ENCODE results near the gene ABTB1. TPM values are rescaled to one million over a fixed set of nuclear protein-coding genes. Genes with fewer than 3 reads are reported as not detected.

ABTB1 gene
- total RNA-seq, 1 donor from 2014 or later: 11.8 TPM

- H3K36me3 Mint-ChIP-seq (ENCODE audit: low read depth, unreplicated experiment): peaks cover 14% of the 10 kb centered on the region
- H3K27me3 ChIP-seq (ENCODE audit: insufficient read depth, low read length): no peaks in the 10 kb centered on the region
These were observed 976 bp upstream of the ABTB1 start for GRCh38 chr3:127671523-127672428.

GRCh38 chr3:127673191-127674100, 694 bp downstream of the ABTB1 start:
- no peak for FAIRE-seq
- peaks cover 18% of the 10 kb centered on the region for H3K36me3 Mint-ChIP-seq (ENCODE audit: low read depth, unreplicated experiment)

More at GRCh38 chr3:127671523-127672428, 976 bp upstream of the ABTB1 start:
- H3K36me3 ChIP-seq (ENCODE audit: insufficient read depth, low read length): no peaks in the 10 kb centered on the region
- H3K4me3 Mint-ChIP-seq (ENCODE audit: unreplicated experiment): peak overlapping the region; percentile 87
- no peaks in the 10 kb centered on the region for H3K9me3 Mint-ChIP-seq (ENCODE audit: unreplicated experiment)
- H4K20me1 ChIP-seq (ENCODE audit: insufficient read depth, low read length): no peaks in the 10 kb centered on the region
- no peak overlapping the region for H3K27ac Mint-ChIP-seq (ENCODE audit: unreplicated experiment)
- peaks cover 11% of the 10 kb centered on the region for H3K4me1 ChIP-seq (ENCODE audit: insufficient read depth, low read length)
- no peaks in the 10 kb centered on the region for H3K9me3 ChIP-seq (ENCODE audit: insufficient read depth, low read depth, low read length)
- no peaks in the 10 kb centered on the region for H3K79me2 ChIP-seq (ENCODE audit: insufficient read depth, low read length)
- peaks cover 16% of the 10 kb centered on the region for H3K27me3 Mint-ChIP-seq (ENCODE audit: low read depth, unreplicated experiment)
- H3K4me3 ChIP-seq (ENCODE audit: insufficient read depth, low read depth, low read length): peak overlapping the region; percentile 67
- peak overlapping the region; percentile 92 for H3K9ac ChIP-seq (ENCODE audit: low read length)
- H3K4me1 Mint-ChIP-seq (ENCODE audit: low read depth, unreplicated experiment): peaks cover 2% of the 10 kb centered on the region
- no peak for FAIRE-seq
- peak overlapping the region; percentile 78 for H2AFZ ChIP-seq (ENCODE audit: low read depth, low read length)
- no peak for DNase-seq (ENCODE audit: low read depth)
- peak overlapping the region; percentile 88 for H3K27ac ChIP-seq (ENCODE audit: low read depth, low read length)
- peak overlapping the region; percentile 91 for H3K4me2 ChIP-seq (ENCODE audit: low read length)
- TF ChIP-seq, protein P1, sequence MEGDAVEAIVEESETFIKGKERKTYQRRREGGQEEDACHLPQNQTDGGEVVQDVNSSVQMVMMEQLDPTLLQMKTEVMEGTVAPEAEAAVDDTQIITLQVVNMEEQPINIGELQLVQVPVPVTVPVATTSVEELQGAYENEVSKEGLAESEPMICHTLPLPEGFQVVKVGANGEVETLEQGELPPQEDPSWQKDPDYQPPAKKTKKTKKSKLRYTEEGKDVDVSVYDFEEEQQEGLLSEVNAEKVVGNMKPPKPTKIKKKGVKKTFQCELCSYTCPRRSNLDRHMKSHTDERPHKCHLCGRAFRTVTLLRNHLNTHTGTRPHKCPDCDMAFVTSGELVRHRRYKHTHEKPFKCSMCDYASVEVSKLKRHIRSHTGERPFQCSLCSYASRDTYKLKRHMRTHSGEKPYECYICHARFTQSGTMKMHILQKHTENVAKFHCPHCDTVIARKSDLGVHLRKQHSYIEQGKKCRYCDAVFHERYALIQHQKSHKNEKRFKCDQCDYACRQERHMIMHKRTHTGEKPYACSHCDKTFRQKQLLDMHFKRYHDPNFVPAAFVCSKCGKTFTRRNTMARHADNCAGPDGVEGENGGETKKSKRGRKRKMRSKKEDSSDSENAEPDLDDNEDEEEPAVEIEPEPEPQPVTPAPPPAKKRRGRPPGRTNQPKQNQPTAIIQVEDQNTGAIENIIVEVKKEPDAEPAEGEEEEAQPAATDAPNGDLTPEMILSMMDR (IDR thresholded peaks at IDR 0.05; ENCODE audit: insufficient read depth, low read depth, low read length): no peak
- TF ChIP-seq EZH2 (IDR thresholded peaks at IDR 0.05; ENCODE audit: insufficient read depth, low read length): no peak

More at GRCh38 chr3:127673191-127674100, 694 bp downstream of the ABTB1 start:
- no peaks in the 10 kb centered on the region for H3K27me3 ChIP-seq (ENCODE audit: insufficient read depth, low read length)
- peak overlapping the region; percentile 87 for H3K4me2 ChIP-seq (ENCODE audit: low read length)
- no peaks in the 10 kb centered on the region for H3K36me3 ChIP-seq (ENCODE audit: insufficient read depth, low read length)
- peak overlapping the region; percentile 39 for H3K27ac ChIP-seq (ENCODE audit: low read depth, low read length)
- peaks cover 11% of the 10 kb centered on the region for H3K27me3 Mint-ChIP-seq (ENCODE audit: low read depth, unreplicated experiment)
- H3K79me2 ChIP-seq (ENCODE audit: insufficient read depth, low read length): no peaks in the 10 kb centered on the region
- peak overlapping the region; percentile 76 for H3K4me3 ChIP-seq (ENCODE audit: insufficient read depth, low read depth, low read length)
- no peaks in the 10 kb centered on the region for H3K4me1 Mint-ChIP-seq (ENCODE audit: low read depth, unreplicated experiment)
- H3K4me3 Mint-ChIP-seq (ENCODE audit: unreplicated experiment): peak overlapping the region; percentile 86
- TF ChIP-seq EZH2 (IDR thresholded peaks at IDR 0.05; ENCODE audit: insufficient read depth, low read length): no peak
- TF ChIP-seq, protein P1 (IDR thresholded peaks at IDR 0.05; ENCODE audit: insufficient read depth, low read depth, low read length): no peak
- no peaks in the 10 kb centered on the region for H3K9me3 Mint-ChIP-seq (ENCODE audit: unreplicated experiment)
- H3K27ac Mint-ChIP-seq (ENCODE audit: unreplicated experiment): peak overlapping the region; percentile 87
- no peaks in the 10 kb centered on the region for H3K9me3 ChIP-seq (ENCODE audit: insufficient read depth, low read depth, low read length)
- no peaks in the 10 kb centered on the region for H4K20me1 ChIP-seq (ENCODE audit: insufficient read depth, low read length)
- peak overlapping the region; percentile 95 for H2AFZ ChIP-seq (ENCODE audit: low read depth, low read length)
- peak; percentile 43 for DNase-seq (ENCODE audit: low read depth)
- H3K9ac ChIP-seq (ENCODE audit: low read length): peak overlapping the region; percentile 90
- peaks cover 11% of the 10 kb centered on the region for H3K4me1 ChIP-seq (ENCODE audit: insufficient read depth, low read length)
